ENCODE results near the gene ABCD4. TPM values are rescaled to one million over a fixed set of nuclear protein-coding genes. Genes with fewer than 3 reads are reported as not detected.

The ABCD4 gene
- total RNA-seq, 1 donor from 2014 or later, result 61.1 TPM

GRCh38 chr14:74255281-74255680 is 47.5 kb downstream of the ABCD4 start:
- H3K36me3 ChIP-seq (ENCODE audit: control insufficient read depth, insufficient read depth, low read length), result no peaks in the 10 kb centered on the region
- H3K27me3 ChIP-seq (ENCODE audit: control insufficient read depth, insufficient read depth, low read length), result peaks cover 35% of the 10 kb centered on the region
- no peak for TF ChIP-seq CTCF (IDR thresholded peaks at IDR 0.05; ENCODE audit: insufficient read depth, low read length, poor library complexity, severe bottlenecking)
- no peak overlapping the region for H3K4me3 ChIP-seq (ENCODE audit: low read depth, low read length)
- DNase-seq (ENCODE audit: low read depth), result no peak

GRCh38 chr14:74249433-74250375 is 53.0 kb downstream of the ABCD4 start:
- Histone ChIP-seq H3K27me3 (ENCODE audit: control insufficient read depth, insufficient read depth, low read length) (peaks cover 31% of the 10 kb centered on the region), H3K36me3 (ENCODE audit: control insufficient read depth, insufficient read depth, low read length) (no peaks in the 10 kb centered on the region), H3K4me3 (ENCODE audit: low read depth, low read length) (no peak overlapping the region)
- TF ChIP-seq CTCF (IDR thresholded peaks at IDR 0.05; ENCODE audit: insufficient read depth, low read length, poor library complexity, severe bottlenecking), result no peak
- DNase-seq (ENCODE audit: low read depth), result no peak

- TF ChIP-seq CTCF (IDR thresholded peaks at IDR 0.05; ENCODE audit: insufficient read depth, low read length, poor library complexity, severe bottlenecking), result no peak
- H3K36me3 ChIP-seq (ENCODE audit: control insufficient read depth, insufficient read depth, low read length), result no peaks in the 10 kb centered on the region
- DNase-seq (ENCODE audit: low read depth), result no peak
- peaks cover 46% of the 10 kb centered on the region for H3K27me3 ChIP-seq (ENCODE audit: control insufficient read depth, insufficient read depth, low read length)
- H3K4me3 ChIP-seq (ENCODE audit: low read depth, low read length), result no peak overlapping the region
Observed at GRCh38 chr14:74248017-74248416, 54.7 kb downstream of the ABCD4 start.

- Histone ChIP-seq H3K4me3 (ENCODE audit: low read depth, low read length) (no peak overlapping the region), H3K27me3 (ENCODE audit: control insufficient read depth, insufficient read depth, low read length) (peaks cover 55% of the 10 kb centered on the region), H3K36me3 (ENCODE audit: control insufficient read depth, insufficient read depth, low read length) (no peaks in the 10 kb centered on the region)
- no peak for TF ChIP-seq CTCF (IDR thresholded peaks at IDR 0.05; ENCODE audit: insufficient read depth, low read length, poor library complexity, severe bottlenecking)
- DNase-seq (ENCODE audit: low read depth), result no peak
Observed at GRCh38 chr14:74246542-74246941, 56.2 kb downstream of the ABCD4 start.

GRCh38 chr14:74245292-74245691 is 57.4 kb downstream of the ABCD4 start:
- TF ChIP-seq CTCF (IDR thresholded peaks at IDR 0.05; ENCODE audit: insufficient read depth, low read length, poor library complexity, severe bottlenecking), result no peak
- DNase-seq (ENCODE audit: low read depth), result no peak
- no peaks in the 10 kb centered on the region for H3K36me3 ChIP-seq (ENCODE audit: control insufficient read depth, insufficient read depth, low read length)
- peaks cover 68% of the 10 kb centered on the region for H3K27me3 ChIP-seq (ENCODE audit: control insufficient read depth, insufficient read depth, low read length)
- no peak overlapping the region for H3K4me3 ChIP-seq (ENCODE audit: low read depth, low read length)

Measured in kidney epithelial cell (primary cell).